ENCODE results near the gene MPZL3.

DNA sequence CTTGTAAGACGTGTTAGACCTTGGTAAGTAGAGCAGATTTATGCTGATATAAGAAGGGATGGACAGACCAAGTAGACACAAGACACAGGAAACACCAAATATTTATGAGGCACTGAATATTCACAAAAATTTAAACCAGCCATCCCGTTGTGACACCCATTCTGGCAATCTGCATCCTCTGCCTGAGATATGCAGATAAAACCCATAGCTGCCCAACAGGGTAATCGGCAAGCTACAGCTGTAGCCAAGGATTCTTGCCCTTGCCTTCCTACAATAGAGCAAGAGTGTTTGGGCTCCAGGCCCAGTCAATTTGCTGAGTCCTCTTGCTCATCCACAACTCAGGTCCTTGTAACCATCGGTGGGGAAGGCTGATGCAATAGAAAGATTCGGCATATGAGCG lies 30.4 kb upstream of the MPZL3 start:
- TF ChIP-seq, protein P1, sequence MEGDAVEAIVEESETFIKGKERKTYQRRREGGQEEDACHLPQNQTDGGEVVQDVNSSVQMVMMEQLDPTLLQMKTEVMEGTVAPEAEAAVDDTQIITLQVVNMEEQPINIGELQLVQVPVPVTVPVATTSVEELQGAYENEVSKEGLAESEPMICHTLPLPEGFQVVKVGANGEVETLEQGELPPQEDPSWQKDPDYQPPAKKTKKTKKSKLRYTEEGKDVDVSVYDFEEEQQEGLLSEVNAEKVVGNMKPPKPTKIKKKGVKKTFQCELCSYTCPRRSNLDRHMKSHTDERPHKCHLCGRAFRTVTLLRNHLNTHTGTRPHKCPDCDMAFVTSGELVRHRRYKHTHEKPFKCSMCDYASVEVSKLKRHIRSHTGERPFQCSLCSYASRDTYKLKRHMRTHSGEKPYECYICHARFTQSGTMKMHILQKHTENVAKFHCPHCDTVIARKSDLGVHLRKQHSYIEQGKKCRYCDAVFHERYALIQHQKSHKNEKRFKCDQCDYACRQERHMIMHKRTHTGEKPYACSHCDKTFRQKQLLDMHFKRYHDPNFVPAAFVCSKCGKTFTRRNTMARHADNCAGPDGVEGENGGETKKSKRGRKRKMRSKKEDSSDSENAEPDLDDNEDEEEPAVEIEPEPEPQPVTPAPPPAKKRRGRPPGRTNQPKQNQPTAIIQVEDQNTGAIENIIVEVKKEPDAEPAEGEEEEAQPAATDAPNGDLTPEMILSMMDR (IDR thresholded peaks at IDR 0.05), result no peak
- TF ChIP-seq POLR2A (IDR thresholded peaks at IDR 0.05), result no peak

All from upper lobe of left lung (tissue), 4 donors.